ENCODE data around the gene ASS1.

Gene ASS1

DNA sequence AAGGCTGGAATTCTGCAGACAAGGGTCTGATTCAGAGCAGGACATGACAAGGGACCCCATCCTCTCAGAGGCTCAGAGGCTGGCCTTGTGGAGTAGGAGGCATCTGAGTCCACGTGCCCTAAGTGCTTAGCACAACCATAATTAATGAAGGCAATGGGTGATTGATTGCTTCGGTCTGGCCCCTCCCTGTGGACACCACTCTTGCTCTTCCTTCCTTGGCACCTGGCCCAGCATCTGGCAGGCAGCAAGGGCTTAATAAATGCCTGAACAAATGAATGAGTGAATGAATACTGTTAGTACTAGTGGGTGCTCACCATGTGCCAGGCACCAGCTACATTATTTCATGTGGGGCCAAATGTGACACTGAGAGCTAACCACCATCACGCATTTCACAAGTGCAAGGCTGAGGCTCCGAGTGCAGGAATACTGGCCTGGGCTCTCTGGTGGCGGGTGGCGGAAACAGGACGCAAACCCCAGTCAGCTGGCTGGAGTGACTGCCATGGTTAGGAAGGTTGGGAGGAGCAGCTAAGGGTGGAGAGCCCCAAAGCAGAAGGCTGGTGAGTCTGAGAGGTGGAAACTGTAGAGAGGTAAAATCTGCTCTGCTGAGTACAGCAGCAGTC is 53.6 kb downstream of the ASS1 start:
- Histone ChIP-seq H3K4me1 (ENCODE audit: insufficient read depth, low read length) (no peaks in the 10 kb centered on the region), H3K4me2 (ENCODE audit: insufficient read depth, low read length) (no peak overlapping the region), H3K27me3 (ENCODE audit: insufficient read depth, low read length, poor library complexity) (no peaks in the 10 kb centered on the region), H3K9me3 (ENCODE audit: insufficient read depth, low read length, severe bottlenecking) (peaks cover 14% of the 10 kb centered on the region), H3K9ac (ENCODE audit: low read depth, low read length) (no peak overlapping the region), H3K79me2 (ENCODE audit: insufficient read depth, low read length) (no peaks in the 10 kb centered on the region), H3K4me3 (ENCODE audit: low read depth in 1 of 2, low read length in 2 of 2) (no peak overlapping the region), H3K27ac (ENCODE audit: low read length) (no peak overlapping the region), H3K36me3 (ENCODE audit: insufficient read depth, low read length) (no peaks in the 10 kb centered on the region), H4K20me1 (ENCODE audit: insufficient read depth, low read length) (no peaks in the 10 kb centered on the region), H2AFZ (ENCODE audit: low read depth, low read length) (no peak overlapping the region)
- DNase-seq (peak; percentile 14), ATAC-seq (ENCODE audit: insufficient read depth, low read depth) (no peak)
- no peak for TF ChIP-seq EZH2 (IDR thresholded peaks at IDR 0.05; ENCODE audit: borderline replicate concordance, low read depth, low read length, severe bottlenecking)
- no peak for TF ChIP-seq CTCF (IDR thresholded peaks at IDR 0.05; ENCODE audit: borderline replicate concordance, extremely low read depth, low read length, poor library complexity, severe bottlenecking)

DNA sequence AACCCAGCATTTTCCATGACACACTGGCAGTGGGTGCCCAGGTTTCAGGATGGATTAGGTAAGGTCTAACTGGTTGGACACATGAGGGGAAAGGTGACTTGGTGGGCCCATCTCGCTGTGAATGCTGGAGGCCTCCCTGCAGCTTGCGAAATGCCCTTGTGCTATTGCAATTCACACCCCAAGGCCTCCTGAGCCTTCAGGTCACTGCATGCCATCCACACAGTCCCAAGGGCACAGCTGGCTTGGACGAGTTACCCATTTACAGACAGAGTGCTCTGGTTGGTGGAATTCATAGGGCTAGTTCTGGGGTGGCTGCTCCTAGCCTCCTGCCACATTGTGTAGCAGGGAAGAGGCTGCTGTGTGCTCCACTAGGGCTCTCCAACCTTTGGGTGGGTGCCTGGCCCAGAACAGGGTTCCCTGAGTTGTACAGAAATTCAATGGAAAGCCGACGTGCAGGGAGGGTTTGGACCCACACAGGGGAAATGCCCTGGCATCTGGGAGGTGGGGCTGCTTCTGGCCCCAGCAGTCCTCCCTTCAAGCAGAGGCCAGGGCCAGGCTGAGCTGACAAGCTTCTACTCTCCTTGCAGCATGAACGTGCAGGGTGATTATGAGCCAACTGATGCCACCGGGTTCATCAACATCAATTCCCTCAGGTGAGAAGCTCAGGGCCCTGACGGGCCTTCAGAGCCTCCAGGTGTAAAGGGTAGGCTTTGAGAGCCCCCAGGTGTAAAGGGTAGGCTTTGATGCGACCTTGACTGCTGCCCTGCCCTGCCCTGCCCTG is 54.3 kb downstream of the ASS1 start:
- H2AFZ ChIP-seq (ENCODE audit: low read depth, low read length): no peak overlapping the region
- no peaks in the 10 kb centered on the region for H4K20me1 ChIP-seq (ENCODE audit: insufficient read depth, low read length)
- H3K27me3 ChIP-seq (ENCODE audit: insufficient read depth, low read length, poor library complexity): no peaks in the 10 kb centered on the region
- H3K4me3 ChIP-seq (ENCODE audit: low read depth in 1 of 2, low read length in 2 of 2): no peak overlapping the region
- no peaks in the 10 kb centered on the region for H3K36me3 ChIP-seq (ENCODE audit: insufficient read depth, low read length)
- DNase-seq (no peak), ATAC-seq (ENCODE audit: insufficient read depth, low read depth) (no peak)
- H3K4me2 ChIP-seq (ENCODE audit: insufficient read depth, low read length): no peak overlapping the region
- no peak for TF ChIP-seq EZH2 (IDR thresholded peaks at IDR 0.05; ENCODE audit: borderline replicate concordance, low read depth, low read length, severe bottlenecking)
- TF ChIP-seq CTCF (IDR thresholded peaks at IDR 0.05; ENCODE audit: borderline replicate concordance, extremely low read depth, low read length, poor library complexity, severe bottlenecking): no peak
- H3K4me1 ChIP-seq (ENCODE audit: insufficient read depth, low read length): no peaks in the 10 kb centered on the region
- H3K9ac ChIP-seq (ENCODE audit: low read depth, low read length): no peak overlapping the region
- no peaks in the 10 kb centered on the region for H3K79me2 ChIP-seq (ENCODE audit: insufficient read depth, low read length)
- peaks cover 14% of the 10 kb centered on the region for H3K9me3 ChIP-seq (ENCODE audit: insufficient read depth, low read length, severe bottlenecking)
- H3K27ac ChIP-seq (ENCODE audit: low read length): no peak overlapping the region

DNA sequence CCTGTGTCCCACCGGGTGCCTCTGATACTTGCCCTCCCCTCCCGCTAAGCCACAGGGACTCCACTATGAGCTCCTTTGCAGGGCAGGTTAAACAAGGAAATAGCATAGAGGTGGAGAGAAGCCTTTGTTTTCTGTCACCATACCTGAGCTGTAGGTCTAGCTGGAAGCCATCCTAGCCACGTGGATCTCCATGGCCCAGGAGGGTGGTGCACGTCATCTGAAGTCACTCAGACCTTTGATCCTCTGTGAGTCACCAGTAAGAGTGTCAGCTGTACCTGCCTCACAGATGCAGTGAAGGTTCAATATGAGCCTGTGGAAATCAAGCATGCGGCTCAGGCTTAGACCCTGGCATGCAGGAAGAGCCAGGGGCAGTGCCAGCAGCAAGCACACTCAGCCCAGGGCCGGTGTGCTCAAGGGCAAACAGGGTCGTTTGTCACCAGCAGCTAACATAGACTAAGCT is 55.1 kb downstream of the ASS1 start:
- H3K4me2 ChIP-seq (ENCODE audit: insufficient read depth, low read length): no peak overlapping the region
- H3K9me3 ChIP-seq (ENCODE audit: insufficient read depth, low read length, severe bottlenecking): peaks cover 9% of the 10 kb centered on the region
- H3K9ac ChIP-seq (ENCODE audit: low read depth, low read length): no peak overlapping the region
- no peak overlapping the region for H3K27ac ChIP-seq (ENCODE audit: low read length)
- DNase-seq: no peak
- H3K4me3 ChIP-seq (ENCODE audit: low read depth in 1 of 2, low read length in 2 of 2): no peak overlapping the region
- H4K20me1 ChIP-seq (ENCODE audit: insufficient read depth, low read length): no peaks in the 10 kb centered on the region
- no peak for TF ChIP-seq EZH2 (IDR thresholded peaks at IDR 0.05; ENCODE audit: borderline replicate concordance, low read depth, low read length, severe bottlenecking)
- no peak overlapping the region for H2AFZ ChIP-seq (ENCODE audit: low read depth, low read length)
- no peaks in the 10 kb centered on the region for H3K79me2 ChIP-seq (ENCODE audit: insufficient read depth, low read length)
- ATAC-seq (ENCODE audit: insufficient read depth, low read depth): no peak
- no peaks in the 10 kb centered on the region for H3K36me3 ChIP-seq (ENCODE audit: insufficient read depth, low read length)
- H3K4me1 ChIP-seq (ENCODE audit: insufficient read depth, low read length): no peaks in the 10 kb centered on the region
- H3K27me3 ChIP-seq (ENCODE audit: insufficient read depth, low read length, poor library complexity): no peaks in the 10 kb centered on the region
